ENCODE data around the gene MAN2A2. TPM values are rescaled to one million over a fixed set of nuclear protein-coding genes. Genes with fewer than 3 reads are reported as not detected.

The MAN2A2 gene
- total RNA-seq, 1 experiment from 2014 or later = 27.4 TPM

- peaks cover 14 to 21% of the 10 kb centered on the region in 2 experiments for H3K4me1 Mint-ChIP-seq
- no peak overlapping the region for H3K9ac ChIP-seq (ENCODE audit: extremely low read depth, insufficient read length, low read length)
- no peak overlapping the region for H3K18ac ChIP-seq (ENCODE audit: insufficient read length, low read depth, low read length)
- no peak overlapping the region for H3K4me2 ChIP-seq (ENCODE audit: insufficient read depth, insufficient read length, low read length)
- H3K27me3 Mint-ChIP-seq (ENCODE audit: low read depth) = no peaks in the 10 kb centered on the region
- 0 out of 2 replicates have a peak overlapping the region, but pooled peaks have one; percentile 19 for H3K14ac ChIP-seq (ENCODE audit: insufficient read depth, low read length)
- no peak overlapping the region for H3K56ac ChIP-seq (ENCODE audit: insufficient read length, low read depth, low read length)
- H3T11ph ChIP-seq (ENCODE audit: low read length) = no peak overlapping the region
- no peak overlapping the region for H2BK120ac ChIP-seq (ENCODE audit: low read depth, low read length, poor library complexity, severe bottlenecking)
- H3K4me3 Mint-ChIP-seq = no peak overlapping the region; a peak in 1 of 5 replicates
- no peaks in the 10 kb centered on the region for H3K4me1 ChIP-seq (ENCODE audit: insufficient read depth, low read length)
- H2BK5ac ChIP-seq (ENCODE audit: insufficient read length, low read length) = no peak overlapping the region
- TF ChIP-seq CTCF (conservative IDR thresholded peaks at IDR 0.05) = no peak
- DNase-seq = no peak
- H2AK5ac ChIP-seq (ENCODE audit: insufficient read length, low read length) = no peak overlapping the region
- no peak overlapping the region for H4K8ac ChIP-seq (replicated peaks; ENCODE audit: insufficient read length, low read depth, low read length)
- no peak overlapping the region for H3K27ac Mint-ChIP-seq
- no peak overlapping the region for H4K91ac ChIP-seq (ENCODE audit: insufficient read length, low read depth, low read length)
- no peak overlapping the region for H2BK12ac ChIP-seq (ENCODE audit: insufficient read length, low read depth, low read length)
- no peaks in the 10 kb centered on the region for H3K27me3 ChIP-seq (ENCODE audit: insufficient read depth, low read length)
- no peaks in the 10 kb centered on the region for H4K20me1 ChIP-seq (ENCODE audit: control insufficient read depth, insufficient read depth, insufficient read length)
- no peaks in the 10 kb centered on the region for H3K79me2 ChIP-seq (ENCODE audit: insufficient read depth, low read length)
- H2AFZ ChIP-seq (ENCODE audit: low read length) = no peak overlapping the region
- no CpG with 5 or more reads among the region's 13 CpGs for WGBS (ENCODE audit: extremely low coverage, insufficient read length, low lambda C conversion rate)
- H3K23me2 ChIP-seq (ENCODE audit: insufficient read length, low read depth, low read length, poor library complexity, severe bottlenecking) = peaks cover 7% of the 10 kb centered on the region
- H3K27ac ChIP-seq (ENCODE audit: insufficient read length, low read depth, low read length) = no peak overlapping the region
- H3K4ac ChIP-seq (ENCODE audit: low read depth, low read length) = no peak overlapping the region
- no peak overlapping the region for H3K23ac ChIP-seq (ENCODE audit: insufficient read length, low read depth, low read length)
- no peak overlapping the region for H4K5ac ChIP-seq (ENCODE audit: insufficient read length, low read depth, low read length)
- H2BK15ac ChIP-seq (ENCODE audit: low read depth, low read length) = no peak overlapping the region
- H3K9me3 ChIP-seq (ENCODE audit: control insufficient read depth, low read depth, low read length) = no peaks in the 10 kb centered on the region
- H3K36me3 Mint-ChIP-seq (ENCODE audit: insufficient read depth in 1 of 3, low read depth in 3 of 3) = peaks cover 9 to 26% (median 15%) of the 10 kb centered on the region in 3 experiments; a peak in 6 of 7 replicates
- no peaks in the 10 kb centered on the region for H3K79me1 ChIP-seq (ENCODE audit: insufficient read depth, low read depth, low read length, poor library complexity, severe bottlenecking)
- H2BK20ac ChIP-seq (ENCODE audit: low read depth, low read length, poor library complexity, severe bottlenecking) = no peak overlapping the region
- H3K9me3 Mint-ChIP-seq = no peaks in the 10 kb centered on the region
Measured at GRCh38 chr15:90882781-90883525, 20.1 kb upstream of the MAN2A2 start.

Data from H9 (cell line).